Mesodermal cell (in vitro differentiated cells): Measurements from ENCODE around the gene CIRBP.

Experiments
- H3K27ac ChIP-seq: 2 replicates; pipeline ENCODE4 v1.7.0; 2013; ENCODE audit warnings: mild to moderate bottlenecking, low read depth, low read length, moderate library complexity; ENCODE audit not compliant: severe bottlenecking
- H3K36me3 ChIP-seq: 2 replicates; pipeline ENCODE4 v1.7.1; 2013; ENCODE audit warnings: mild to moderate bottlenecking, low read length, moderate library complexity; ENCODE audit not compliant: control insufficient read depth, insufficient read depth
- H3K4me1 ChIP-seq: one replicate; pipeline ENCODE4 v1.7.1; 2013; ENCODE audit warnings: mild to moderate bottlenecking, low read length; ENCODE audit not compliant: insufficient read depth, control insufficient read depth, poor library complexity, severe bottlenecking
- H3K4me3 ChIP-seq: 2 replicates; pipeline ENCODE4 v1.7.0; 2013; ENCODE audit warnings: low read length, control low read depth, mild to moderate bottlenecking; ENCODE audit not compliant: insufficient read depth, poor library complexity, severe bottlenecking; ENCODE audit errors: extremely low read depth
- H3K9me3 ChIP-seq: 2 replicates; pipeline ENCODE4 v1.7.1; 2013; ENCODE audit warnings: mild to moderate bottlenecking, low read length, moderate library complexity; ENCODE audit not compliant: control insufficient read depth
- WGBS, 2 experiments: methylation state at CpG; one replicate each; pipeline ENCODE4 v1.1.5; 2013; ENCODE audit warnings: missing lambda C conversion rate in 2 of 2; ENCODE audit not compliant: insufficient coverage in 2 of 2; 5-methylcytosine and 5-hydroxymethylcytosine counted together

The CIRBP gene

DNA sequence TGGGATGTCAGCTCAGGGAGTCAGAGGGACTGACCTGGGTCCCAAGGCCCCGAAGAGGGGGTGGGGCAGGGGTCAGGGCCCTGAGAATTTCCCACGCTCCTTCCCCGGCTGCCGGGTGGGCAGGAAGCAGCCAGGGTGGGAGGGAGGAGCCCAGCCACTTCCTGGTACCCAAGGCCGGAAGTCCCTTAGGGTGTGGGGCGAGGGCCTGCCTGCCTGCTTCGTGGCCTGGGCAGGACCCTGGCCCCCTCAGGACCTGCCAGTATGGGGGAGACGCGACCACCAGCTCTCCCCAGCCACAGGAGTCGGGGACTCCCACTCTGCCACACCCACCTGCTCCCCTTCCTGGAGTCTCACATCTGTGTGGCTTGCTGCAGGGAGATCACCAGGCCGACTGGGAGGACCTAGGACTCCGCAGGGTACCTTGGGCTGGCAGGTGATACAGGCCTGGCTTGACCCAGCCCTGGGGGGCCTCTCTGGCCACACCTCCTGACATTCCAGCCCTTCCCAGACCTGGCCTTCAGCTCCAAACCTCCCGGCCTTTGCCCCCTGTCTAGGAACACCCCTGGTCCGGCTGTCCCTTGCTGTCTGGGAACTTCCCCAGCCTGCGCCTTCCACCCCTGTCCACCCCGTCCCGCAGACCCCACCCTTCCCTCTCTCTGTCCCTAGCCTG, 9.8 kb upstream of the CIRBP start:
- 26 to 29% methylated on average over 14 to 15 of the region's 17 CpGs for WGBS, 2 experiments
- Histone ChIP-seq H3K4me1 (peaks cover 76% of the 10 kb centered on the region), H3K4me3 (peak overlapping the region; percentile 11), H3K27ac (peak overlapping the region; percentile 75), H3K36me3 (peaks cover 42% of the 10 kb centered on the region), H3K9me3 (no peaks in the 10 kb centered on the region)

DNA sequence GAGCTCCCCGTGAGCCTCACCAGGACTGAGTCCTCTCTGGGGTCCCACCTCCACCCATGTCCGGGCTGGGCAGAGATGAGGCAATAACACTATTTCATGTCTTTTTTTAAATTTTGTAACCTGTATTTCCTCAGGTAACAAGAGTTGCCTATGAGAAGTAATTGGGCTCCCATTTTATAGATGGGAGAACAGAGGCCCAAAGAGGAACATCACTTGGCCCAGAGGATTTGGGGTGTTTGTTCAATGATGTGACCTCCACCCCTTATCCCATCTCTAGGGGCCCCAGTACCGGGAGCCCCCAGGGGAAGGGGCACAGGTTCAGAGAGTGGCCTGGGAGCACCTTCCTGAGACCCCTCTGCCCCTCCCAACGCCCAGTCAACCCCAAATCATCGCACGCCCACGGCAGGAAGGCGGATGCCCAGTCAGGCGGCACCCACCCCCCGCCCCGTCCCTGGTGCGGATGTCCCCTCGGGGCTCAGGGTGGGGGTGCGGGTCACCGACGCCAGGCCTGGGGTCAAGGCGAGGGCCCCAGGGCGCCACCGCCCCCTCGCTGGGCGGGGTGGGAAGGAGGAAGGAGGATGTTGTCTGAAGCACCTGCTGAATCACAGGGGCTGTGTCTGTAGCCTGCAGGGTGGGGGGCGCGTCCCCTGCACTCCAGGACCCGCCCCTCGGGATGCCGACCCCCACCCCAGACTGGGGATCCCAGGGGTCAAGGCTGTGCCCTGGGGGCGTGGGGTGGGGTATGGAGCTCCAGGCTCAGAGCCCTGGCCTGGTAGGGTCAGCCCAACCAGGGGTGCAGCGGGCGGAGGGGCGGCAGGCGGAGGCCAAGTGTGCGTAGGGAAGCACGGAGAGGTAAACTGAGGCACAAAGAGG, 9.0 kb upstream of the CIRBP start:
- Histone ChIP-seq H3K27ac (peak overlapping the region; percentile 75), H3K36me3 (peaks cover 34% of the 10 kb centered on the region), H3K4me1 (peaks cover 77% of the 10 kb centered on the region), H3K9me3 (no peaks in the 10 kb centered on the region), H3K4me3 (peak overlapping the region; percentile 18)
- 22 to 30% methylated on average over 21 to 27 of the region's 33 CpGs for WGBS, 2 experiments

DNA sequence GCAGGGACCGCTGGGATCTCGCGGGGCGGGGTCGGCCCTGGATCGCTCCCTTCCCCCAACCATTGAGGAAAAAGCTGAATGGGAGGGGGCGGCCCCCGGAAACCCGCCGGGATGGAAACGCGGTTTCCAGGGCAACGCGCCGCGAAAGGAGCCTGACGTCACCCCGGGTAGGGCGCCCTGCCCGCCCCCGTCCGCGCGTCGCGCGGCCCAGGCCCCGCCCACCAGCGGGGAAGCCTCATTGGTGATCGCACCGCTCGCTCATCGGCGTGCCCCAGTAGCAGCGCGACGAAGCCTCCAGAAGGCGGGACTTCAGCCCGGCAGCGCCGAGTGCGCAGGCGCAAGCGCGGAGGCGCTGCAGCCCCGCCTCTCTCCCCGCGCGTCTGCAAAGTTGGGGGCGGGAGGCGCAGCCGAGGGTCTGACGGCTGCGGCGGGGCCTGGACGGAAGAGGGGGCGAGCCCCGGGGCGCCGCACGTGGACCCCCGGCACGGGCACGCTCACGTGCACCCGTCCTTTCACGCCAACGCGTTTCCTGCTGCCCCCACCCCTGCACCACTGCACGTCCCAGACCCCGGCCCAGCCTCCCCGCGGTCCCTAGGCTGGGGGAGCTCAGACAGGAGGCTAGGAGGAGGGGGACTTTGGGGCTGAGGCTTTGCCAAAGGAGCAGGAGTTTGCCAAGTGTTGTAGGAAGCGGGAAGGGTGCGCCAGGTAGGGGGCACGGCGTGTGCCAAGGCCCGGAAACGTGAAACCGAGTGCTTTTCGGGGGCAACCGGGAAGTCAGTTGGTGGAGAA, 8.2 kb upstream of the CIRBP start:
- peak overlapping the region; percentile 89 for H3K27ac ChIP-seq
- peak overlapping the region; percentile 62 for H3K4me3 ChIP-seq
- peaks cover 74% of the 10 kb centered on the region for H3K4me1 ChIP-seq
- no peaks in the 10 kb centered on the region for H3K9me3 ChIP-seq
- 1% methylated on average over 30 to 58 of the region's 83 CpGs for WGBS, 2 experiments
- H3K36me3 ChIP-seq = peaks cover 26% of the 10 kb centered on the region

DNA sequence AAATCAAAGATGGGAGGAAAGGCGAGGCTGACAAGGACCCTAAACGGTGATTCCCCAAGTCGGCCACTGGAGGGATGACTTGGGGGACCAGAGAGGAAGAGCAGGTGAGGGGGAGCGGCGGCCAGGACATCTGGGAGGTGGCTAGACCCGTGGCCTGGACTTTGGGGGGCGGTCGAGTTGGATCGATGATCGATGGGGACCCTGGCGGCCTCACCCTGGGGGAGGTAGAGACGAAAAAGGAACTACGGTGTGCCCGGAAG, 7.7 kb upstream of the CIRBP start:
- Histone ChIP-seq H3K9me3 (no peaks in the 10 kb centered on the region), H3K36me3 (peaks cover 20% of the 10 kb centered on the region), H3K4me3 (peak overlapping the region; percentile 62), H3K27ac (peak overlapping the region; percentile 89), H3K4me1 (peaks cover 74% of the 10 kb centered on the region)
- WGBS, 2 experiments = 21 to 22% methylated on average over 14 of the region's 14 CpGs

DNA sequence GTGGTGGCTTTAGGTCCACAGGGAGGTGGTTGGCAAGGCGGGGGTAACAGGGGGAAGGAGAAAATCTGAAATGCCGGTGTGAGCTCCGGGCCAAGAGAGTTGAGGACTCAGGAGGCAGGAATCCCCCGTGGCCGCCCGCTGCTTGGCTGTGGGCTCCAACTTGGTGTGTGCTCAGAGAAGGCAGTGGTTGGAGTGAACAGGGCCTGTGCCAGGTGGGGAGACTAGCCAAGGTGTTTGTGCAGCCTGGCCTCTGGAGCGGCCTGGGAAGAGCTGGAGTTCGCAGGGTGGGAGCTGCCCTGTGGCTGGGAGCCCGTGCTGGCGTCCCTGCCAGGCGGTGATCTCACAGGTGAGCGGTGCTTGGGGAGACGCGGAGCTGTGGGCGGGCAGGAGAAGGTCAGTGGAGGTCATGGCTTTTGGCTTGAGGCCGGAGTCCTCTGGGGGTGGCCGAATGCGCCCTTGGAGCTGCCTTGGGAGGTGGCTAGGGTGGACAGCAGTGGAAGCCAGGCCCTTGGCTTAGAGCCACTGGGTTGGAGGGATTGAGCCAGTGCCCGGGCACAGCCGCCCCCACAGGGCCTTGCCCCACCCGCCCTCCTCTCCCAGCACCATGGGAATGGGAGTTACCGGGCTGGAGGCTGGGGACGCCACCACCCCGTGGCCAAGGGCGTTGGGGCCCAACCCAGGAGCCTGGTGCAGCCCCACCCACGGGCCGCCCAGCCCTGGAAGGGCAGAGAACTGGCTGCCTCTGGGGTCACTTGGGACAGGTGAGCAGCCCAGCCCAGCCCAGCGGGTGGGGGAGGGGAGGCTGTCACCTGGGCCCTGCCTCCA, 7.1 kb upstream of the CIRBP start:
- WGBS, 2 experiments = 35 to 44% methylated on average over 17 of the region's 28 CpGs
- Histone ChIP-seq H3K27ac (peak overlapping the region; percentile 89), H3K36me3 (peaks cover 15% of the 10 kb centered on the region), H3K9me3 (no peaks in the 10 kb centered on the region), H3K4me3 (peak overlapping the region; percentile 62), H3K4me1 (peaks cover 69% of the 10 kb centered on the region)

DNA sequence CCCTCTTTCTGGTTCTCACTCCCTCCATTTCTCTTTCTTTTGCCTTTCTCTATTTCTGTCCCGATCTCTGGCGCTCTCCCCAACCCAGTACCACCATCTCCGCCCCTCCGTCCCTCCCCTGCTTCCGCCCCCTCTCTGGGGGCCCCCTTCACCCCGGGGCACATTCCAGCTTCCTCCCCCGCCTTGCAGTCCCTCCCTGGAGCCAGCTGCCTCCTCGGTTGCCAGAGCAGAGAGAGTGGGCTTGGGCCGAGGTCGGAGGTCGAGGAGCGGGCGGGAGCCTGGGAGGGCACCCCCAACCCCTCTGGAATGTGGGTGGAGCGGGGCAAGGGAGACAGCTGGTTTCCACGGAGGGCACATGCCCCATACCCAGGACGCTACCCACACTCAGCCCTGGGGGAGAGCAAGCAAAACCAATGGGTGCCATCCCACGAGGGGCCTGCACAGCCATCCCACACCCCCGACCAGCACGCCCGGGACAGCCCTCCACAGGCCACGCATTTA, 6.5 kb upstream of the CIRBP start:
- 44 to 52% methylated on average over 5 to 11 of the region's 21 CpGs for WGBS, 2 experiments
- H3K36me3 ChIP-seq = peaks cover 8% of the 10 kb centered on the region
- peak overlapping the region; percentile 62 for H3K4me3 ChIP-seq
- H3K9me3 ChIP-seq = no peaks in the 10 kb centered on the region
- H3K27ac ChIP-seq = peak overlapping the region; percentile 45
- peaks cover 71% of the 10 kb centered on the region for H3K4me1 ChIP-seq

DNA sequence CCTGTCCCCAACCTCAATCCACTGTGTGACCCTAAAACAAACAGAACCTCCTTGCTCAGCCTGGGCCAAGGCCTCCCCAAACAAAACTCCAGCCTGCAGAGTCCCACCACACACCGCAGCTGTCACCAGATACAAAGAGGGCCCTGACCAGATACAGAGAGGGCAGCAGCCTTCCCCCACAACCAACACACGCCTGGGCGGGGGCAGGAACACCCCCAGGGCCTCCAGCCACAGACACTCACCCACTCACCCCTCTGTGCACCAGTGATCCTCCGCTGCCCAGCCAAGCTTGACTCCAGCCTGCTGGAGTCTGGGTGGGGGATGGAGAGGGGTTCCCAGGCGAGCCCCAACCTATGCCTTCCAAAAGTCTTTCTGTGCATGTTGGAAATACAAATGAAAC, 5.9 kb upstream of the CIRBP start:
- Histone ChIP-seq H3K27ac (no peak overlapping the region), H3K4me3 (no peak overlapping the region), H3K4me1 (peaks cover 73% of the 10 kb centered on the region), H3K36me3 (peaks cover 3% of the 10 kb centered on the region), H3K9me3 (no peaks in the 10 kb centered on the region)
- 80 to 86% methylated on average over 2 of the region's 5 CpGs for WGBS, 2 experiments

DNA sequence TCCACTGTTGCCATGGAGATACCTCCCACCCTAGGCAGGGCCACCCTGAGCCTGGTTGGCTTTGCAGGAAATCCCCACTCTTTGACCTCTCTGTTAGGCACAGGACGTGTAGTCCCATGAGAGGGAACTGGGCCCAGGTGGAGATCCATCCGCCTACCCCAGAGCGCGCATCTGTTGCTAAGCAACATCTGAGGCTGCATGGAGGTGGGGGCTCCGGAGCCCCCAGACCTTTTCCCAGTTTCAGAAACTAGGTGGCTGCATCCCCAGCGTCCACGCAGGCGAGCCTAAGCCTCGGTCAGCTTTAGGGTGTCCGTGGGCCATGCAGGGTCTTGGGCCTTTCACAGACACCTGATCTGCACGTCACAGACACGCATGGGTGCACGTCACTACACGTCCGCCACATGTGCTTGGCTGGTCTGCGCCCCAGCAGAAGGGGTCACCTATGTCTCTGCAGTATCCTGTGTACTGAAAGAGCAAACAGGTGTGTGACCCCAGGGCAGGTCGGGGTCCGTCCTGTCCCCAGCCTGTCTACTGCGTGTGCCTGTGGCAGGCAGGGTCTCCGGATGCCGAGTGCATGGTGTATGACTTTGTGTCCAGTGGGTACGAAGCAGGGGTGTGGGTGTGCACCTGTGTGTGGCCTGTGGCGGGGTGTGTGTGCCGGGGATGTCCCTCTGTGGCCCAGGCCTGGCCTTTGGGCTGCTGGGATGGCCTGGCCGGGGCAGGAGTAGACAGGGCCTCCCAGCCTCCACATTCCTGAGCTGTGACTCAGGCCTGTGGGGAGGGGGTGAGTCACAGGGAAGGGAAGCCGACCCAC, 4.1 kb upstream of the CIRBP start:
- WGBS, 2 experiments = 63 to 68% methylated on average over 25 of the region's 26 CpGs

DNA sequence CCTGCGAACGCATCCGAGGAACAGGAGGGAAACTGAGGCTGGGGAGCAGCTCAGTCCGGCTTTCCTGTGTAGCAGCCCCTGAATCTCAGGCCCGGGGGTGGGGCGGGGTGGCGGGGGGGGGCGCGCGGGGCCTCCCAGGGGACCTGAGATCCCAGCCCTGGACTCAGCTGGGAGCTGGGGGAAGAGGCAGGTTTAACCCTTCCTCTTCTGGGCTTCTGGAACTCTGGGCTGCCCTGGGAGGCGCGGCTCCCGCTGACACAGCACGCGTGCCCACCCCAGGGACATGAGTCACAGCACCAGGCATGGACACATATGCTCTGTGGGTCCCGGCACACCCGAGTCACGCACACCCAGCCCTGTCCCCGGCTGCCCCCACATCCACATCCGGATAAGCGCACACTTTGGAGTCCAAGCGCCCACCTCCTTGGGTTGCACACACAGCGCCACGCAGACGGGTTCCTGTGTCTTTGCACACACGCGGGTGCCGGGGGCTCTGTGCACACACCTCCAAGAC, 3.5 kb upstream of the CIRBP start:
- peaks cover 10% of the 10 kb centered on the region for H3K36me3 ChIP-seq
- H3K9me3 ChIP-seq = no peaks in the 10 kb centered on the region
- H3K4me3 ChIP-seq = peak overlapping the region; percentile 50
- 4 to 6% methylated on average over 17 to 18 of the region's 28 CpGs for WGBS, 2 experiments
- H3K27ac ChIP-seq = peak overlapping the region; percentile 92
- H3K4me1 ChIP-seq = peaks cover 67% of the 10 kb centered on the region

More for the DNA sequence above, 4.1 kb upstream of the CIRBP start:
- no peaks in the 10 kb centered on the region for H3K9me3 ChIP-seq
- peaks cover 3% of the 10 kb centered on the region for H3K36me3 ChIP-seq
- peaks cover 66% of the 10 kb centered on the region for H3K4me1 ChIP-seq
- H3K27ac ChIP-seq = peak overlapping the region; percentile 90
- peak overlapping the region; percentile 5 for H3K4me3 ChIP-seq
